SK-MEL-5 (cell line): ENCODE results near the gene ST14. TPM values are rescaled to one million over a fixed set of nuclear protein-coding genes. Genes with fewer than 3 reads are reported as not detected.

Source experiments
- DNase-seq: peaks from one replicate; pipeline ENCODE4 v3.0.0-alpha.2; 2016; ENCODE audit warnings: low read depth, low spot score
- in situ Hi-C: cut with HindIII; loops from 2 replicates; pipeline ENCODE4 v1.10.0; 2016; ENCODE audit warnings: low sequenced_read_pairs, high pct_unique_total_duplicates, low pct_unique_long_range_greater_than_20kb
- total RNA-seq: library from RNA; depleted of rRNA; stranded (reverse); fragments of >200 nt; shearing (Covaris generic); gene quantifications from 2 replicates; pipeline ENCODE4 v1.2.3, GENCODE V29; 2014

Gene ST14
- total RNA-seq, 1 experiment from 2014 or later, result not detected

DNA sequence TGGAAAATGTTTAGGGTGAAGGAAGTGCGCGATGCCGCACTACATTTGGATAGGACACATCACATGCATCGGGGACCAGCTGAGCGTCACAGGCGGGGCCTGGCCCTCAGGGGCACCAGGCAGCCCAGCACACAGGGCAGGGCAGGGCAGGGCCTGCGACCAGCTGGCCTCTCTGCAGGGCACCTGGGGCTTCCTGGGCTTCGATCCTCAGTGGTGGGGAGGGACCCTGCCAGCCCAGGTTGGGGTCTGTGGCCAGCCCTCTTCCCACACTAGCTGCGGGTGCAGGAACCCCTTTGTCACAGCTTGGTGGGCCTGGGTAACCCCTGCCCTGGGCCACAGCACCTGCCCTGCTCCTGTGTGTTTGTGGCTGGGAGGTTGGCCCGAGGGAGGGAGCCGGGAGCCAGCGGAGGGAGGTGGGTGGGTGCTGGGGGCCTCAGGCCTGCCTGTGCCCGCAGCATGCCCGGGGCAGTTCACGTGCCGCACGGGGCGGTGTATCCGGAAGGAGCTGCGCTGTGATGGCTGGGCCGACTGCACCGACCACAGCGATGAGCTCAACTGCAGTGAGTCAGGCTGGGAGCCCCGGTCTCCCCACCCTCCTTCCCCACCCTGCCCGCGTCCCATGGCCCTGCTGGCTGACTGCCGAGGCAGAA, 37.9 kb downstream of the ST14 start:
- in situ Hi-C loops, result no loop called here

GRCh38 chr11:130198292-130198691, 38.7 kb downstream of the ST14 start:
- in situ Hi-C loops, result no loop called here
- no peak for DNase-seq

More for the DNA sequence above, 37.9 kb downstream of the ST14 start:
- no peak for DNase-seq

DNA sequence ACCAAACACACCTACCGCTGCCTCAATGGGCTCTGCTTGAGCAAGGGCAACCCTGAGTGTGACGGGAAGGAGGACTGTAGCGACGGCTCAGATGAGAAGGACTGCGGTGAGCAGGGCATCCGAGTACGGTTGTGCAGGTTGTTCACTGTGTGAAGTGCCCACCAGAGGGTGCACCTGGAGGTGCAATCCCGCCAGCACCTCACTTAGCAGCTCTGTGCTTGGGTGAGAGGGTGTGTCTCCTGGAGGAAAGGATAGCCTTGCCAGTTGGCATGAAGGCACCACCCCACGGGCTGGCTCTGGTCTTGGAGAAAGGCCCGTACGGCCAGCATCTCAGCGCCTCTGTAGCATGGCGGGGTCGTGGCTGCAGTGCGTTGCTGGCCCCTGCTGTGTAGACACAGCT, 39.4 kb downstream of the ST14 start:
- in situ Hi-C loops, result no loop called here
- DNase-seq, result no peak

DNA sequence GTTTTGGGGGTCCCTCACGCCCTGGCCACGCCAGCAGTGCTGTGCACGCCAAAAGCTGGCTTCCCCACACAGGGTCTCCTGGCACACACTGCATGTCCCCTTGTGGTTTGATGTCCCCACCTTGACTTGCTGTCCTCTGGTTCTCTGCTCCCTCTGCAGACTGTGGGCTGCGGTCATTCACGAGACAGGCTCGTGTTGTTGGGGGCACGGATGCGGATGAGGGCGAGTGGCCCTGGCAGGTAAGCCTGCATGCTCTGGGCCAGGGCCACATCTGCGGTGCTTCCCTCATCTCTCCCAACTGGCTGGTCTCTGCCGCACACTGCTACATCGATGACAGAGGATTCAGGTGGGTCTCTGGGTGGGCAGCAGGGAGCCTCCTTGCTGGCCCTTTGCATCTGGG, 40.2 kb downstream of the ST14 start:
- DNase-seq, result no peak
- in situ Hi-C loops, result no loop called here

DNA sequence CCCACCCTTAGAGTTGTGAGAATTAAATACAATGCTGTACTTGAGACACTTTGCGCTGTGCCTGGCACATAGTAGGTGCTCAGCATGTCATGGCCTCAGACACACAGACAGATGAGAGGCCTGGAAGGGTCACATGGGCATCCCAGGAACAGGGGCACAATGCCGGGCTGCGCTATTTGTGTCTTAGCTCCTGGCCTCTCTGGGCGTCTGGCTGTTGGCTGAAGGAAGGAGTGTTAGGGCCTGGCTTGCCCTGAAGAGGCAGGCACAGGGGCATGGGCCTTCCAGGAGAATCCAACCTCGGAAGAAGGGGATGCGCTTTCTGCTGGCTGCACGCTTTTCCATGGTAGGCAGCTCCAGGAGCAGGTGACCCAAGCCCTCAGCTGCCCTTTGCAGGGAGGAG, 41.4 kb downstream of the ST14 start:
- in situ Hi-C loops, result no loop called here
- no peak for DNase-seq

DNA sequence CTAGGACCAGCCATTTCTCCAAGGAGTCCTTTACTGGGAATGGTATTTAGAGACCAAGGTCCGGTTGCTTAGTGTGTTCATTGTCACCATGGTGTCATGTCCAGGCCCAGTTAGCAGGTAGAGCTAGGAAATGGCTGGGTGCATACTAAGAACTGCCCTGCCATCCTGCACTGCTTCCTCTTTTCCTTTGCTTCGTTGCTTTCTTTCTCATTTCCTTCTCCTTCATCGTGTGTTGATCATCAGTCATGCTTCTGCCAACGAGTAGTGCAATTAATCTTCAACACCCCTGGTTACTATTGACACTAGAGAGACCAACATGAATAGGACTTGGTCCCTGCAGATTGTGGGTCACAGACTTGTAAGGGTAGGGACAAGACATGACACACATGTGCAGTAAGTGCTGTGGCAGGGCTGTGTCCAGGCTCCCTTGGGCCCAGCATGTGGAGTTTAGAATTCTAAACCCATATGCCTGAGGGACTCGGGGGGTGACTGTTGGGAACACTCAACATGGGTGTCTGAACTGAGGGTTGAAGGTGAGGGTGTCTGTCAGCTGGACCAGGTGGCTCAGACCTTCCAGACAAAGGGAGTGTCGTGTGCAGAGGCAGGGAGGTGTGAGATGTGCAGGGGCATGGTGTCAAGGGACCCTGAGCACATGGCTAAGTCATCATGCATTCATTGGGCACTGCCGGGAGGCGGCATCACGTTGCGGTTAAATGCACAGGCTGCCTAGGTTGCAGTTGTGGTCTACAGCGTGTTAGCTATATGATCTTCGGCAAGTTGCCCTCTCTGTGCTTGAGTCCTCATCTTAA, 42.6 kb downstream of the ST14 start:
- in situ Hi-C loops, result no loop called here

DNA sequence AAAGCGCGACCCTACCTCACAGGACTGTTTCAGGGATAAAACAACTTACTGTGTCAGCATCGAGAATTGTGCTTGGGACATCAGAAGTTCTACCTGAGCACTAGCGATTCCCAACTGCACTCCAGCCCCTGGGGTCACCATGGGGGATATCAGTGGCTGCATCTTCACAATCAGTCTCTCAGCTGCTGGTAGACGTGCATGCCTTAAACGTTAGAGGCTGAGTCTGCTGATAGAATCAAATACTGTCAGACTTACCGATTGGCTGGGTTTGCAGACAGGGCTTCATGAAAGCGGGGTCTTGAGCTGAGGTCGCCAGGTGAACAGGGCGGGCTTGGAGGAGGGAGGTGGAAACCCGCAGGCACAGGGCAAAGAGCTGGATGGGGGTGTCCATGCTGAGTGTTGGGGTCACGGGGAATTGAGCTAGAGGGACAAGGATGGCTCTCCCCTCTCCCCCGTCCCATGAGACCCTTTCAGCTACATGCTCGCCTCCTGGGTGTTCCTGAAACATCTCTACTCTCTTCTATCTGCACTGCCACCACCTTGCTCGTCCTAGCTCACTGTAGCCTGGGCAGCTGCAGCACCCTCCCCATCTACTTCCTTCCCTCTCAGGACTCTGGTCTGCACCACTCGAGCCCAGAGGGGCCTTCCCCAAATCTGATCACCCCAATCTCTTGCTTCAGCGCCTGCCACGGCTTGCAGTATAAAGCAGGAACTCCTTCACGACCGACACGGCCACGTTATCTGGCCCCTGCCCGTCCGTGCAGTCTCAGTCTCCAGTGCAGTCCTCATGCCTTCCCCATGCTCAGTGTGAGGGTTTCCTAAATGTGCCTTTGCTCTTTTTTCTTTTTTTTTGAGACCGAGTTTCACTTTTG, 43.5 kb downstream of the ST14 start:
- in situ Hi-C loops, result no loop called here
- no peak for DNase-seq

More for the DNA sequence above, 42.6 kb downstream of the ST14 start:
- no peak for DNase-seq

DNA sequence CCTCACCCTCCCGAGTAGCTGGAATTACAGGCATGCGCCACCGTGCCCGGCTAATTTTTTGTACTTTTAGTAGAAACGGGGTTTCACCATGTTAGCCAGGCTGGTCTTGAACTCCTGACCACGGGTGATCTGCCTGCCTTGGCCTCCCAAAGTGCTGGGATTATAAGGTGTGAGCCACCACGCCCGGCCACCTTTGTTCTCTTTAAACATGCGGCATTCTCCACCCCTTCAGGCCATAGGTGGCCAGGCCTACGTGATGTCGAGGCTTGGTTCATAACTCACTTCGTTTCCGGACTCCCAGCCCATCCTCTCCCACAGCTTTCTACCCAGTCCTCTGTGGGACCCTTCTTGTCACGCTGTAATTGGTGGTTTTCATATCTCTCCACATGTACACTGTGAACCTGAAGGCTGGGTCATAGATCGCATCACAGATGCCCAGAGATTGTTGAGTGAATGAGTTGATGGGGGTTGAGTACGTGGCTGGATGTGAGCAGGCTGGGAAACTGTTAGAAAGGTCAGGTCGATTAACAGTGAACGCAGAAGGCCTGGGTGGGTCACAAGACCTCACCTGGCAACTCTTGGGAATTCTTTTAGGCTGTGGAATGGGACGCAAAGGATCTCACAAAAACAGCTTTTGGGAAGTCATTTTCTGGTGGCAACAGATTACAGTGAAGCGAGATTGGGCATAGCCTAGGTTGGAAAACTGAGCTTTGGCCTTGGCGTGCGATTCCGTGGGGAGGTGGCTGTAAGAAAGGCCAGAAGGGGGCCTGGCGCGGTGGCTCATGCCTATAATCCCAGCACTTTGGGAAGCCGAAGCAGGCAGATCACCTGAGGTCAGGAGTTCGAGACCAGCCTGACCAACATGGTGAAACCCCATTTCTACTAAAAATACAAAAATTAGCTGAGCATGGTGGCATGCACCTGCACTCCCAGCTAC, 44.5 kb downstream of the ST14 start:
- in situ Hi-C loops, result no loop called here
- DNase-seq, result no peak

DNA sequence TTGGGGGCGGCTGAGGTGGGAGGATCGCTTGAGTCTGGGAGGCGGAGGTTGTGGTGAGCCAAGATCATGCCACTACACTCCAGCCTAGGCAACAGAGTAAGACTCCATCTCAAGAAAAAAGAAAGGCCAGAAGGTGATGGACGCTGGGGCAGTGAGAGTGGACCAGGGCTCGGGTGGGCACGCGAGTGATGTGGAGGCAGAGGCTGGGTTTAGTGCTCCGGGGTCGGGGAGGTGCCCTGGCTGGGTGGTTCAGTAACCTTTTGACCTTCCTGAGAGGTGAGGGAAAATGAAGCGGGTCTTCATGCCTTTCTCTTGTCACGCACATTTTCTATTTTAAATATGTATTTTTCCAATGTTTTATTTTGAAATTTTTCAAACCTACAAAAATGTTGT, 45.1 kb downstream of the ST14 start:
- no peak for DNase-seq
- in situ Hi-C loops, result no loop called here

DNA sequence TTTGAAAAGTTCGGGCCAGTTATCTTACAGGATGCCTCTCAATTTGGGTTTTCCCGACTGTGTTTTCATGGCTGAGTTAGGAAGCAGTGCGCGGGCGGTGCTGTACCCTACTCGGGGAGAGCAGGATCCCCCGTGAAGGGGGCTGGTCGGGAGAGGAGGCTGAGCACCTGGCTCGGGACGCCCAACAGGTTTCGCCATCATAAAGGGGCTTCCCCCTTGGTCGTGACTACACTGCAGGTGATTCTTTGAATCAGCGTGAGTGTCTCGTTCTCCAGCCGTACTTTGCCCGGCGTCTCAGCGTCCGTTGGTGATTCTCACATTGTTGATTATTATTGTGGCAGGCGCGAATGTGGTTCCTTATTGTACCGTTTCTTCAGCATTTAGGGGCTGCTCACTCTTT, 46.6 kb downstream of the ST14 start:
- no peak for DNase-seq
- in situ Hi-C loops, result no loop called here

DNA sequence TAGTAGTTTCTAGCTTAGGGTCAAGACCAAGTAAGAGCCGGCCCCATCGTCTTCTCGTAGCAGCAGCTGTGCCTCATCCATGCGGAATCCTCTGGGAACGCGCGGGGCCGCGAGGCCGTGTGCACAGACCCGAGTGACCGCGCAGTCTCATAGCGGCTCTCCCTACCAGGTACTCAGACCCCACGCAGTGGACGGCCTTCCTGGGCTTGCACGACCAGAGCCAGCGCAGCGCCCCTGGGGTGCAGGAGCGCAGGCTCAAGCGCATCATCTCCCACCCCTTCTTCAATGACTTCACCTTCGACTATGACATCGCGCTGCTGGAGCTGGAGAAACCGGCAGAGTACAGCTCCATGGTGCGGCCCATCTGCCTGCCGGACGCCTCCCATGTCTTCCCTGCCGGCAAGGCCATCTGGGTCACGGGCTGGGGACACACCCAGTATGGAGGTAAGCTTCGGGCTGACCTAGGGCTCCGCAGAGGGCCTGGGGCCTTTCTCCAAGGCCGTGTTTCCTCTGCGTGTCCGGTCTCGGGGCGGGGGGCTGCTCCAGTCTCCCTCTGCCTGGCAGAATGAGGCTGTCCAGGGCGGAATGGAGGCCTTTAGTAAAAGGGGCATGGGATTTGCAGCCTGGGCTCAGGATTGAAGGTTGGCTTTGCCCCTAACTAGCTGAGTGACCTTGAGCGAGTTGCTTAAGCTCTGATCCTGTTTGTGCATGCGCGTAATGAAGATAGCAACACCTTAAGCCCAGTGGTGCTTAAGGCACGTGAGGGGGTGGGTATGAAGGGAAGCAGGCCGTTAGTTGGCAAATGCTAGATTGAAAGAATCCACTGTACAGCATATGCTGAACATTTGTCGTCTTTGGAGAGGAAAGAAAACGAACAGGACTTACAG, 48.9 kb downstream of the ST14 start:
- DNase-seq, result no peak
- in situ Hi-C loops, result no loop called here

DNA sequence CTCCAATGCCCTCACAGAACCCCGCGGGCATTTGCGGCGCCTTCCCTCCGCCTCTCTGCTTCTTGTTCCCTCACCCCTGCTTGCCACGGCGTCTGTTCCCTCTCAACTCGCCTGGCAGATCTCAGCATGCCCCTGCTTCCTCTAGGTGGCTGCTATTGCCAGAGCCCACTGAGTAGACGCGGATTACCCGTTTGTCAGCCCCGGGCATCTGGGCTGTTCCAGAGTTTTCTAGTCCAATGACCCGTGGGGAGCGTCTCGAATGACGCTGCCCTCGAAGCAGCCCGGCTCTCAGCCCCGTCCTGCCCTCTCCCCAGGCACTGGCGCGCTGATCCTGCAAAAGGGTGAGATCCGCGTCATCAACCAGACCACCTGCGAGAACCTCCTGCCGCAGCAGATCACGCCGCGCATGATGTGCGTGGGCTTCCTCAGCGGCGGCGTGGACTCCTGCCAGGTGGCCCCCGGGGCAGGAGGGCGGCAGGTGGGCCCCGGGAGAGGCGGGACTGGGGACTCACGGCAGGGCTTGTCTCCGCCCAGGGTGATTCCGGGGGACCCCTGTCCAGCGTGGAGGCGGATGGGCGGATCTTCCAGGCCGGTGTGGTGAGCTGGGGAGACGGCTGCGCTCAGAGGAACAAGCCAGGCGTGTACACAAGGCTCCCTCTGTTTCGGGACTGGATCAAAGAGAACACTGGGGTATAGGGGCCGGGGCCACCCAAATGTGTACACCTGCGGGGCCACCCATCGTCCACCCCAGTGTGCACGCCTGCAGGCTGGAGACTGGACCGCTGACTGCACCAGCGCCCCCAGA, 49.7 kb downstream of the ST14 start:
- in situ Hi-C loops, result no loop called here
- no peak for DNase-seq

- in situ Hi-C loops, result no loop called here
- no peak for DNase-seq
Observed at GRCh38 chr11:130209954-130210854, 50.6 kb downstream of the ST14 start.

DNA sequence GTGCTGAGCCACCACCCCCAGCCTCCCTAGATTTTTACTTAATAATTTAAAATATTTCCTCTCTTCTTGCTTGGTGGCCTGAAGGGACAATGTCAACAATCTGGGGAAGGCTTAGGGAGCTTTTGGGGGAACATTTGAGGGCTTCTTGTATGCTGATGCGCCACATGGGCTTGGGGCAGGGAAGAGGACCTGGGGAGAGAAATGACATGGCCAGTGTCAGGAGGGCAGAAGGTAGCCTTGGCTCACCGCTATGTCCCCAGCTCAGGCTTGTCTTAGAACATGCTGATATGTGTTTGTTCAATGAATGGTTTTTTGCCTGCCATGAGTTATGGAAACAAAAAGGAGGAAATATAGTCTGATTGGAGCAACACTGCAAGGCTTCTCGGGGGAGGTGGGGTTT, 51.6 kb downstream of the ST14 start:
- no peak for DNase-seq
- in situ Hi-C loops, result no loop called here
